Measurements from ENCODE around the gene ACOX2.
"Not testable (repeated sequence)": the region's sequence is repeated elsewhere in the genome, so short reads cannot be mapped to it uniquely, and the experiment has no call there.

Gene ACOX2

DNA sequence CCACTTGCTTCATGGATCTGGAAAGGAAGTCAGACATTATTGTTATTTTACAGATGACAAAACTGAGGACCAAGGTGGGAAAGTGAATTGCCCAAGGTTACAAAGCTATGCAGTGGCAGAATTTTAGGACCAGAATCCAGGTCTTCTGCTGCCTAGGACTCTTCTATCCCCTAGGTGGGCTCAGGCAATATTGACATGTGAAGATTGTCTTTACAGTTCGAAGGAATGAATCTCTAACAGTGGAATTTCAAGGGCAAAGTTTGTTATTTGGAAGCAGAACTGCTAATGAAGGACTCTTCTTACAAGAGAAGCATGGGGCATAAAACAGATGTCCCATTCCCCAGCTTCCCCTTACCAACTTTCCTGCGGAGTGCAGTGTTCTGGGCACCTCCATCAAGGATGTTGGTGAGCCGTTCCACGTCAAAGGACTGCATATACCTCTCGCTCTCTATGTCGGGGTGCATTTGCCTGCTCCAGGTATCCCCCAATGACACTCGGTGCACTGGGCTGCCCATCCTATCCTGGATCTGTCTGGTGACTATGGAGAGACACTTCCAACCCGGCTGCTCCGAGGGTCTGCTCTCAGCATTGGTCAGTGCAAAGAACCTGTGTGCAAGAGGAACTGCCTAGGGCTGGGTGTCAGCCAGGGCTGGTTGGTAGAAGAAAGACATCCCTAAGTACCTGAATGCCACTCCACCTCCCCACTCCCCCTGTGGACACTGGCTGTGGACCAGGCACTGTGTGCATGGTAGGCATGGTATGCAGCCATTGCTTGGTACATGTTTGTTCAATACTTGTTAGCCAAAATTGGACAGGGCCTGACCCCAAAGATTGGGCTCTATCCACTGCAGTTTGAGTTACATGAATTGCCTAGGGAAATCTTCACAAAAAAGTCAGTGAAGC lies 2.1 kb downstream of the ACOX2 start:
- DNase-seq = no peak

DNA sequence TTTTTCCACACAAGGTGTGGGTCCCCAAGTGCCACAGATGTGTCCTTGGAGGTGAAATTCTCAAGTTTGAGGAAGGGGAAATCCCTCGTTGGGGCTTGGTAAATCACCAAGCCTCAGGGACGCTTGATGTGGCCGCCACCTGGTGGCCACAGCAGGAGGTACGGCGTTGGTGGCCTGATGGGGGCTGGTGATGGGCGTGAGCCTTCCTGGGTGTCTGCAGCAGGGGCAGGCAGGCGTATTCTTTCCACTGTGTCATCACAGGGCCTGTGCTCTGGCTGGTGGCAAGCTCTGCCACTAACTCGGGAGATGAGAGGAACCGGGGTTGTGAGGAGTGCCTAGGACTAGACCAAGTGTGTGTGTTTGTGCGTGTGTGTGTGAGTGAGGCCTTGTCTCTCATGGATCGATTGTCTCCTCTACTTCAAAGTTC lies 4.2 kb downstream of the ACOX2 start:
- peak; percentile 16 to 56 for DNase-seq

DNA sequence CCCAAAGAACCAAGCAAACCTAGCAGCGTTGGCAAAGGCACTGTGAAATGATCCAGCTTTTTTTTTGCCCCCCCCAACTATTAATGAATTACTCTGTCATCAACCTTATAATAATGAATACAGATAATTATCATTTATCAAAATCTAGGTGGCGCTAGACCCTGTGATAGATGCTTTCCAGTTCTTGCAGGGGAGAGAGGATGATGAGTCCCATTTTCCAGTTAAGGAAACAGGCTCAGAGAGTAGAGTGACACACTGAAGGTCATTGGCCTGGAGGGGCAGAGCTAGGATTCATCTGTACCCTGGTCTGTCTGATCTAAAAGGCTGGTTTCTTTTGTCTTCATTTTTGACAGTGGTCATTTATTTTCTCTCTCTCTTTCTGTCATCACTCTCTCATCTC lies 5.0 kb downstream of the ACOX2 start:
- DNase-seq = no peak

DNA sequence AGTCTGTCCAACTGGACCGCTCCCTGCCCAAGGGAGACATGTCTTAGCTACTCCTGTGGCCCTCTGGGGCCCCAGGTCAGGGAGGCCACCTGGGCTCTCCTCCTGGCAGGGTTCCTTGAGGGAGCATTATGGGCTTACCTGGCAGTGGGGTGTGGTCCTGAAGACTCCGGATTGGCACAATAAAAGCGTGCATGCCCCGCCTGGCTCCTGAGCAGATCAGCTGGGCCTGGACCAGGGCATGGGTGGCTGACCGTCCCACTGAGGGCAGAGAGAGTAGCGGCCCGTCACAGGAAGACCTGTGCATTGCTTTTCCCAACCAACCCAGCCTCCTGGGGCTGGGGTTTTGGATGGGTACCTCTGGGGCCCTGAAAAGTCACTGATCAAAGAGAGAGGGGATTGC lies 5.4 kb downstream of the ACOX2 start:
- DNase-seq = no peak

DNA sequence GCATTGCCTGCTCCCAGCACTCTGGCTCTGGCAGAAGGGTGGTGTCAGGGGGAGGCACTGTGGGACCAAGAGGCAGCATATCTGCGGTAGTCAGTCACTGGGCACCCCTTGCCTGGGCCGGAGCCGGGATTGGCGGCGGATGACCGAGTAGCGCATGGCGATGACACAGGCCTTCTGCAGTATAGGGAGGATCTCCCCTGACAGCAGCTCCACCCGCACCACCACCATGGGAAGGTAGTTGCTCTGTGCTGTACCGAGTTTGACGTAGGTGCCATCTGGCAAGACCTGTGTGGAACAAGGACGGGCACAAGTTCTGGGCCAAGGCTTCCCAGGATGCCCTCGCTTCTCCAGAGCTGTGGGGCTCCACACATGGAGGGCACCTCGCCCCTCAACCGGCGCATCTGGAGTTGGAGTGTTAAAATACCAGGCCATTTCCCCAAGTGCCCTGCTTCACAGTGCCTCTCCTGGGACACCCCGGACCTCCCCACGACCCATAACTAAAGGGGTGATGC lies 6.6 kb downstream of the ACOX2 start:
- no peak for DNase-seq

DNA sequence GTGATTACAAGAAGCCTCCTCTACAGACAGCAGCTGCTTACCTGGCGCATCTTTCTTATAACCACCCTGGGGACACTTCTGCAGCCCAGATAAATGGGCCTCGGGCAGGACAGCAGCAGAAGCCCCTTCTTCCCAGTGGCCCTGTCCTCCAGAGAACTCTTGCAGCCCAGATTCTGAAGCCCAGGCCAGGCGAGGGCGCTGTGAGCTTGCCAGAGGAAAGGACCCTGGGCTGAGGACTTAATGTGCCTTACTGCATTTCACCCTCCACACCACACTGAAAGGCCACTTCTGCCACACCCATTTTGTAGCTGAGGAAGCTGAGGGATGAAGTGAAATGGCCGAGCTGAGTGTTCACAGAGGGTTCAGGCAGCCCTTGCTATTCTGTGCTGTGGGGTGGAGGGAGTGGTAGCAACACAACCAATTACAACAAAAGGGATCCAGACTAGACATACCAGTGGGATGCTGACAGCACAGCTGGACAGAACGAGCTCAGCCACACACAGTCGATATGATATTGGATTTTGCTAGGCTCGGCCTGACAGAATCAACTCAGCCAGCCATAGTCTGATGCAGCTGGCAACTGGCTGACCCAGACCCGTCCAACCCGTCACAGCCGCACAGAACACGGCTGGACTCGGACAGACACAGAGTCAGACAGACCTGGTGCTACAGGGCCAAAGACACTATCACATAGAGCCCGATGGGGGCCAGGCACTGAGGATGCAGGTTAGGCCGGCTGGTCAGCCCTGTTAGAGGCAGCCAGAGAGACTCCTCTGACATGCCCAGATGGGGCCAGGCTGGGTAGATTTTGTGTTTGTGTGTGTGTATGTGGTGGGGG lies 7.3 kb downstream of the ACOX2 start:
- peak in 1 of 2 experiments; percentile 3 for DNase-seq

DNA sequence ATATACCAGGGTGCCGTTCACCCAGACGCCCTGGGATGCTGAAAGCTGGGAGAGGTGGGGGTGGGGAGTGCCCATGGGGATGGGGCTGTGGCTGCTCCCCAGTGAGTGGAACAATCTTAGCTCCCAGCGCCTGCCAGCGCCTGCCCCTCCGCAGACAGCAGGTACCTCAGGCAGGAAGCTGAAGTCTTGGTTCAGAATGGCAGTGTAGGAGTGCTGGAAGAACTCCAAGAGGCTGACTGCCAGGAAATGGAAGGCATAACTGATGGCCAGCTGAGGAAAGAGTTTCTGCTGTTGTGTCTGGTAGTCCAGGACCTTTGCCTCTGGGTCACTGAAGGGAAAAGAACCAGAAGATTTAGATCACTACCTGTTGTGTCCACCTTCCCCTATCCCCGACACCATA lies 8.4 kb downstream of the ACOX2 start:
- no peak for DNase-seq

DNA sequence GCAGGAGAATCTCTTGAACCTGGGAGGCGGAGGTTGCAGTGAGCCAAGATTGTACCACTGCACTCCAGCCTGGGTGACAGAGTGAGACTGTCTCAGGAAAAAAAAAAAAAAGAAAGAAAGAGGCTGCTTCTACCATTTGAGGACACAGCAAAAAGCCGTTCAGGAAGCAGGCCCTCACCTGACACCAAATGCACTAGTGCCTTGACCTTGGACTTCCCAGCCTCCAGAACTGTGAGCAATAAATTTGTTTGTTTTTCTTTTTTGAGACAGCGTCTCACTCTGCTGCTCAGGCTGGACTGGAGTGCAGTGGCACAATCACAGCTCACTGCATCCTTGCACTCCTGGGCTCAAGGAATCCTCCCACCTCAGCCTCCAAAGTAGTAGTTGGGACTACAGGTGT lies 9.6 kb downstream of the ACOX2 start:
- DNase-seq = not testable (repeated sequence)

DNA sequence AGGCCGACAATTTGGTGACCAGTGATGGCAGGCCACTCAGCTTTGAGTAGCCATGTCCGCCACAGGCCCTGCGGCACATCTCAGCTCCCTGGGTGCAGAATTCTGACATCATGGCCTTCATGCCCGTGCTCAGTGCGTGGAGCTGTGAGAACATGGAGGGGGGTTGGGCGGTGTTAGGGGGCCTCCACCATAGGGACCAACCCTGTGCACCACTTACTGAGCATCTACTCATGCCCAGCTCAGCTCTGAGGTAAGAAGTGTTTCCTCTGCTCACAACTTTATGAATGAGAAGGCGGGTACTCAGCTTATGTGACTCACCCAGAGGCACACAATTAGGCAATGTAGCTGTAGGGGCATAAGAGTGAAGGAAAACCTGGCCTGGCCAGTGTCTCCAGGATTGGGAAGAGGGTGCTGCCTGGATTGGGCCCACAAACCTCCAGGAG lies 10.5 kb downstream of the ACOX2 start:
- DNase-seq = no peak

DNA sequence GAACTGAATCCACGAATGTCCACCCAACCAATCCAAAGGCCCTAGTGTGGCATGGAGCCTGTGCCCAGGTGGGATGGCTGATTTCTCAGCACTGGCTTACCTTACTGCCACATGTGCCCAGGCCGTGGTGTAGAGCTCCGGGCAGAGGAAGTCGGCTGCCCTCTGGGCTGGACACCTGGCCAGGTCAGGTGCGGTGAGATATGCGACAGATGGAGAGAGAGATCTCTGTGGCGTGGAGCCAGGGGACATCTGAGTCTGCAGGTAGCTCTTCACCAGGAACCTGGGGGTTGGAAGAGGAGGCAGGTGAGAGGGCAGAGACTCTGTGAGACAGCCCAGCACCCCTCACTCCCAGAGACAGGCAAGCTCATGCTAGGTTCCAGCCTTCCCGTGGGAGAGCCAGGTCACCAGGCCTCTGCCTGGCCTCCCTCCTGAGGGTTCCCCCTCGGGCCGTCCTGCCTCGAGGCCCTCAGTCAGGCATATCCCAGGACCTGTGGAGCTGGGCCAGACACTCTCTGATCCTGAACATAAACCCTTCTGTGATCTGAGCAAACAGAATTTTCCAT lies 12.6 kb downstream of the ACOX2 start:
- DNase-seq = no peak

DNA sequence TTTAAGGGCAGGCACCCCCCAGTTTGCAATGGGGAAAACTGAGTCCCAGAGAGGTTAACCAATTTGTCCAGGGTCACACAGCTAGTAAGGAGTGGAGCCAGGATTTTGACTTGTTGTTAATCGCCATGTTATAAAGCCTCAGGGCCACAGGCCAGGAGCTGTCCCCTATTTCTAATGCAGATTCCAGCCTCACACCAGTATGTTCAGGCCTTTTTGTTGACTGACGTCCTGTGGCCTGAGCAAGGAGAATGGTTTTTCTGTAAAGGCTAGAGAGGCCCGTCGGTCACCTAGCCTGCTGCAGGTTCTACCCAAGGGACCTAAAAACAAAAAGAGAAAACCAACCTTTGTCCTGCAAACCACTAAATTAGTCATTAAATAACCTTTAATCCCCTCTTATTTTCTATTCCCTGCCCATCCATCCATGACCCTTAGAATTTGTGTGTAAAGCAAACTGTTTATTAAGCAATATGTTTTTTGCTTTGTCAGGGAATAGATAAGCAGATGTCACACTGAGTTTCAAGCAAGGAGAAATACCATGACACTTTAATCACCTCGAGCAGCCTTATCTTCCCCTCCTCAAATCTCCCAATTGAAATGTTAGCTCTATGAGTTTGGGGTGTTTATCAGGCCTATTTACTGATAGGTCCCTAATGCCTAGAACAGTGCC lies 14.1 kb downstream of the ACOX2 start:
- DNase-seq = no peak

DNA sequence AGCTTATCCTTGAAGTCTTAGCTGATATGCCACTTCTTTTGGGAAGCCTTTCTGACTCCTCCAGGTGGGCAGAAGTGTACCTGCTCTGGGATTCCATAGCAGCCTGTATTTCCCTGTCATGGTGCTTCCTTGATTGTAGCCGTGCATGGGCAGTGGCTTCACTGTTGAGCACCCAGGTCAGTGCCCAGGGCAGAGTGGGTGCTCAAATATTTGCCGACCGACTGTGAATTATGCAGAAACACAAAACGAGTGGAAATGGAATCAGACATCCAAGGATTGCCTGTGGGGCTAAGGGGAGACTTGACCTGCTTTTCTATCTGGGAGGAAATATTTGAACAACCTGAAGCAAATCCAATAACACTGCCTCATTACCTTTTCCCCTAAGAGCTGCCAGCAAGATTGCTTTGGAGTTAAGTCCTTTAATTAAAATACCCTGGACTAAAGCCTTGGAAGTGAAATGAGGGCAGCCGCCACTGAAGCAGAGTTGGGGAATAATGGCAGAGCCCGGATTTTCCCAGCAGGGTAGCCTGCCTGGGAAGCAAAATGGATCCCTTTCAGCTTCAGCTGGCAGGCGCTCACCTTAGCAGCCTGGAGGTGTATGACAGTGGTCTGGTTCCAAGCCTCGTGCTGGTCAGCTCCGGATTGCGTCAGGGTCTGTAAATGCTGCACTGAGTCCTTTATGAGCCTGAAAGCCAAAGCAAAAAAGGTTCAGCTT lies 14.9 kb downstream of the ACOX2 start:
- no peak for DNase-seq

DNA sequence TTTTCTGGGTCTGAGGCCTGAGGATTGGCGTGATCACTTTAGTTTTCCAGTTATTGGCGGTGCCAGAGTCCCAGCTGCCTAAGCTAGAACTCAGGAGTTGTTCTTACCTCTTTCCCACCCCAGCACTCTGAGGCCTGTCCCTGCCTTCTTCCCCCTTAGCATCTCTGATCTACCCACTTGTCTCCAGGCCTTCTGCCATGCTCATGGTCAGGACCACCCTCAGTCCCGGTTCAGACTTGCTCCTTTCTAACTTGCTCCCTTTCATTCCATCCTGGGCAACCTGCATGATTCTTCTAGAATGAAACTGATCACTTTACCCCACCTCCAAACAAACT lies 15.7 kb downstream of the ACOX2 start:
- no peak for DNase-seq

DNA sequence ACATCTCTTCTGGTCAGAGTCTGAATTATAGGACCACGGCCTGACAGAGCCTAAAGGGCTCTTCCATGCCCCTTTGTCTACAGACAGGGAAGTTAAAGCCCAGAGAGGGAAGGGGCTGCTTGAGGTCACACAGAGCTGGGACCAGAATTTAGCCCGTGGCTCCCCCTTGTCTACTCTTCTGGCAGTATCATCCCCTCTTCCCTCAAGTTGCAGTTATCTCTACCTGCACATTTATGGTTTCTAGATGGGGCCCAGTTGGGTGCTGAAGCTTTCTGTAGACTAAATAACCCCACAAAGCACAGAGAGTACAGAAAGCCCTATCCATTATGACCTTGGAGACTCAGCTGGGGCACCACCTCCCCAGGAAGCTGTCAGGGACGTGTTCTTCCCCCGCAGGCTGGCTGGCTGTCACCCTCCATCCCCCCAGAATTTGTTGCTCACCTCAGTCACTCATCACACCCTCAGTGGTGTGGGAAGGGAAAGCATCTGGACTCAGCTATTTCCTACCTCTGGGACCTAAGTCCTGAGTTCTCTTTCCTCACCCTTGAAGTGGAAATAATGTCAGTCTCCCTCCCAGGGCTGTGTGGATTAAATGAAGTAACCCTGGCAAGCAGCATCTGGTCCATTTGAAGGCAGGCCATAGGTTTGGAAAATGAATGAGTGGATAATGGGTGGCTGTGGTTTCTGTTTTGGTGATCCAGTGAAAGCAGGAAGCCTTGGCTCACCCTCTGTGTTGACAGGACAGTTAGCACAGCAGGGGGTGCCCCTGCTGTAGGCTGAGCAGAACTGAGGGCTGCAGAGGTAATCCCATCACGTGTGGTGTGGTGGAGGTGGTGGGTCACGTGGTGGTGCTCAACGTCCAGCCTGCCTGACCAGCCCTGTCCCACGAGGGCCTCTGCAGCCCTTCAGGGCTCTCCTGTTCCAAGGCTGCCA lies 16.3 kb downstream of the ACOX2 start:
- DNase-seq = no peak

DNA sequence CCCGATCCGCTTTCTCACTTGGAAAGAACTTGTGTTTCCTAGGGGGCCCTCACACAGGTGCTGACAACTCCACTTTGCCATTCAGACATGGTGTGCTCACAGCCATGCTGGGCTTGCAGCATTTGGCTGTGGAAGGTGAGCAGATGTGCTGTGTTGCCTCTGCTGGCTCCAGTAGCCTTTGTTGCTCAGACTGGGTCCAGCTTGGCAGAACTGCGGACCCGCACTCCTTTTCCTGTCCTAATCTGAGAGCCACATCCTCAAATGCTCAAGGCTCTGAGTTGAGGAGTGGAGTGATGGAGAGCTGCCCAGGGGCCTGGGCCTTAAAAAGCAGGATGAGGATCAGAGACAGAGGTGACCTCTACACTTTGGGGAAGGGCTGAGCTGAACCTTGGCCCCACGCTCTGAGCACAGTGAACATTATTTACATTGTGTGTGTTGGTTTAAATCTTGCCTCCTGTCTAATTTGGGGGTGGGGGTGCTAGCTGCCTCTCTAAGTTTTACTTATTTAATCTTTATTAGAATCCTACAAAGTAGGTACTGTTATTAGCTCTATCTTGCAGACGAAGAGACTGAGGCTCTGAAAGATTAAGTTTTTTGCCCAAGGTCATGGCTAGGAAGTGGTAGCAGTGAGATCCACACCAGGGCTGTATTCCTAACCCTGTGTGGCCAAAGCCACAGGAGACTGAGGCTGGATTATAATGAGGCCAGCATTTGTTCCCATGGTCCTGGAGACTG lies 17.2 kb downstream of the ACOX2 start:
- DNase-seq = no peak

DNA sequence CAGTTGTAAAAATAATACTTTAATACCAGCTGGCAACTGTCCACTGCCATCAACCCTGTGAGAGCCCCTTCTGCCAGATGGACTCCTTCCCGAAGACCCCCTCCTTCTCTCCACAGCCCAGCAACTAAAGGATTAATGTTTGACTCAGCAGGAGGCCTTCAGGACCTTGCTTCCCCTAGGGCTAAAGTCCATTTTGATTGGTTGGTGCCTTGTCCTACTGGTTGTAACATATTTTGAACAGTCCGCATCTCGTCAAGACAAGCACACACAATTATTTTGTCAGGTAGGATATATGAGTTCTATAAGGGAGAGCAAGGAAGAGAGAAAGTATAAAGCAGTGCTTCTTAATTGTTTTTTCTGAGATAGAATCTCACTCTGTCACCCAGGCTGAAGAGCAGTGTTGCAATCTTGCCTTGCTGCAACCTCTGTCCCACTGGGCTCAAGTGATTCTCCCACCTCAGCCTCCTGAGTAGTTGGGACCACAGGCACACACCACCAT lies 18.6 kb downstream of the ACOX2 start:
- no peak for DNase-seq

DNA sequence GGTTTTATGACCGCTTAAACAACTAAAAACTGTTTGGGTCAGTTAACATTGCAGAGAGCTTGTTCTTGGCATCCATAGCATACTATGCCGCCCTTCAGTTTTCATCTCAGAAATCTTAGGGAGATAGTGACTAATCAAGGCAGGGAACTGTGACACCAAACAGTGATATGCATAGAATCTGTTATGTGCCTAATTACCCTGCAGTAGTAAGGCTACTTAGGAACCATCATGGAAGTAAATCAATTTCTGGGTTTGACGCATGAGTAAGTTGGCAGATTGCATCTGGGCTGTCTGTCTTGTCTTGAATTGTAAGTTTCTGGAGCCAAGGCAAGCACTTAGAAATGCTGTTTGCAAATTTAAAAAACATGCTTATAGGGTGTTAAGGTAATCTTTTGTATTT lies 22.6 kb downstream of the ACOX2 start:
- no peak for DNase-seq

DNA sequence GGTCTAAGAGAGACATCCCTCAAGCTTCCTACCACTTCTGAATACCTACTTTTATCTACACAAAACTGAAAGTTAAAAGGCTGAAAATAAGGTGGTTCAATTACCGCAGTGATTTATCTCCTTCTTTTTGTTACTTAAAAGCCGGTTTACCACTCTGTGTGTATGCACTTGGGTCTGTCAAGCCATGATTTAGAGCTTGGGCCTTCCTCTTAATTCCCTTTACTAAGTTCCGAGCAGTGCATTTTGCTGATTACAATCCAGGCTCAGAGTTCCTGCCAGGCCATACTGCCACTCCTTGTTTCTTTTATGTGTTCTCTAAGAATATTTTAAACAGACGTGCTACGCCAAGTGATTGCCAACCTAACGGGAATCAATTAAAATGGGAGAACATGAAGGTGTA lies 28.6 kb downstream of the ACOX2 start:
- DNase-seq = no peak

DNA sequence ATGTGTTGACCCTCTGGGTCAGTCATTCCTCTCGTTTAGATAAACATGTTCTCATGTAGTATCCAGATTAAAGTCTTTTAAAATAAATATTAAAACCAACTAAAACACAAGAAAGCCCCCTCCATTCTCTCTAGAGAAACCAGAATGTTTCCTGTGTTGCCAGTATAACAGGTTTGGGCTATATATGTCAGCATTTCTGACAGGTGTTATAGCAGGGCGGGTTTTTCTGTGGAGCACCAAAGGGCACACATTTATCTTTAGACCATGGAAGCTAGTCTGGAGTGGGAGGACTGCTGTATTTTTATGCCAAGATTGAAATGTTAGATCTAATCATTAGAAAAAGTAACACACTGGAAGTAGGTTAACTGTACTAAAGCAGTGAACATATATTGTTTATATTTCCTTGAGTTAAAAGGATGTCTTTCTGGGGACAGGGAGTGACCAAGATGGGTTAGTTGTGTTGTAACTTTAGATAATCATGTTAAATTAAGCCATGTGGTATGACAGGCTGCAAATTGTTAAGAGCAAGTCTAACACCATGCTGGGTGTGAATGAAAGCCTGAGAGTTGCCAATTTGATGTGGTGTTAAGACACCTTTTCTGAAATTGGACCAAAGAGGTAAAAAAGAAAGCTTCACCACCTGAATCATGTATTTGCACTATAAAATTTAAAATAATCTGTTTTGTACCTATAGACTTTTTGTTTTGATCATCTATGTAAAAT lies 29.5 kb downstream of the ACOX2 start:
- DNase-seq = no peak

DNA sequence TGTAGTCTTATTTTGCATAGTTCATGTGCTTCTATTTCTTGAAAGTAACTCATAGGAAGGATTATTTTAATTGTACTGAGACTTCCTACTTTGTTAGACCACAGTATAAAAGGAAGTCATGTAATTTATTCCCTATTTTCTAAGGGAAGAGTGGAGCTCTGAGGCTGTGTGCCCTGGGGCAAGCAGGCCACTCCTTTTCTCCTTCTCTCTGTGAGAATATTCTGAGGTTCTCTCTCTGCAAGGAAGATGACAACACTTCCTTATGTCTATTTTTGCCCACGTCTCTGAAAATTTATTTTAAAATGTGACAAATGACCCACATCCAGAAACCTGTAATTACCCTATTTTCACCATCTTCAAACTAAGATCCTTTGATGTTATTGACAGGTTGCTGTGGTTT lies 34.1 kb downstream of the ACOX2 start:
- DNase-seq = no peak

Measured in NCI-H1930 (cell line).